ENCODE measurements around the gene ANKRD12. TPM values are rescaled to one million over a fixed set of nuclear protein-coding genes. Genes with fewer than 3 reads are reported as not detected.
"Not testable (repeated sequence)": the region's sequence is repeated elsewhere in the genome, so short reads cannot be mapped to it uniquely, and the experiment has no call there.

The ANKRD12 gene
- total RNA-seq, 1 experiment from 2014 or later = 16.8 TPM

GRCh38 chr18:9156604-9157249 lies 20.1 kb downstream of the ANKRD12 start:
- Histone ChIP-seq H4K20me1 (ENCODE audit: insufficient read depth, low read depth, low read length) (no peaks in the 10 kb centered on the region), H3K9me3 (ENCODE audit: low read length) (no peaks in the 10 kb centered on the region), H3K4me1 (ENCODE audit: low read length) (peaks cover 10% of the 10 kb centered on the region), H3K79me2 (ENCODE audit: low read length) (peaks cover 89% of the 10 kb centered on the region), H3K9me2 (replicated peaks; ENCODE audit: insufficient read depth, low read length) (no peaks in the 10 kb centered on the region), H3K27me3 (ENCODE audit: low read length) (no peaks in the 10 kb centered on the region), H3K4me2 (ENCODE audit: low read depth, low read length, poor library complexity, severe bottlenecking) (no peak overlapping the region), H2AFZ (ENCODE audit: low read length) (no peak overlapping the region), H3K9ac (ENCODE audit: low read length) (no peak overlapping the region), H3K27ac (ENCODE audit: low read length) (no peak overlapping the region), H3K36me3 (ENCODE audit: insufficient read depth, low read length) (no peaks in the 10 kb centered on the region), H3K4me3 (ENCODE audit: low read length) (no peak overlapping the region)
- DNase-seq = no peak

- no peaks in the 10 kb centered on the region for H3K27me3 ChIP-seq (ENCODE audit: low read length)
- peaks cover under 1% of the 10 kb centered on the region; the same call in 1 of the 2 replicates for H3K9me3 ChIP-seq (ENCODE audit: low read length)
- H3K27ac ChIP-seq (ENCODE audit: low read length) = no peak overlapping the region
- peaks cover 89% of the 10 kb centered on the region for H3K79me2 ChIP-seq (ENCODE audit: low read length)
- no peaks in the 10 kb centered on the region for H3K36me3 ChIP-seq (ENCODE audit: insufficient read depth, low read length)
- H3K4me2 ChIP-seq (ENCODE audit: low read depth, low read length, poor library complexity, severe bottlenecking) = no peak overlapping the region
- DNase-seq = no peak
- H4K20me1 ChIP-seq (ENCODE audit: insufficient read depth, low read depth, low read length) = no peaks in the 10 kb centered on the region
- no peak overlapping the region for H2AFZ ChIP-seq (ENCODE audit: low read length)
- no peaks in the 10 kb centered on the region for H3K9me2 ChIP-seq (replicated peaks; ENCODE audit: insufficient read depth, low read length)
- no peak overlapping the region for H3K9ac ChIP-seq (ENCODE audit: low read length)
- no peak overlapping the region for H3K4me3 ChIP-seq (ENCODE audit: low read length)
- peaks cover 4% of the 10 kb centered on the region; the same call in 1 of the 2 replicates for H3K4me1 ChIP-seq (ENCODE audit: low read length)
Measured at GRCh38 chr18:9157806-9158205, 21.2 kb downstream of the ANKRD12 start.

GRCh38 chr18:9160014-9160413 lies 23.4 kb downstream of the ANKRD12 start:
- no peaks in the 10 kb centered on the region for H3K27me3 ChIP-seq (ENCODE audit: low read length)
- peaks cover 16% of the 10 kb centered on the region for H3K9me3 ChIP-seq (ENCODE audit: low read length)
- peaks cover 89% of the 10 kb centered on the region for H3K79me2 ChIP-seq (ENCODE audit: low read length)
- DNase-seq = no peak
- H4K20me1 ChIP-seq (ENCODE audit: insufficient read depth, low read depth, low read length) = no peaks in the 10 kb centered on the region
- no peak overlapping the region for H3K4me3 ChIP-seq (ENCODE audit: low read length)
- no peak overlapping the region for H2AFZ ChIP-seq (ENCODE audit: low read length)
- H3K4me2 ChIP-seq (ENCODE audit: low read depth, low read length, poor library complexity, severe bottlenecking) = no peak overlapping the region
- H3K27ac ChIP-seq (ENCODE audit: low read length) = no peak overlapping the region
- H3K36me3 ChIP-seq (ENCODE audit: insufficient read depth, low read length) = no peaks in the 10 kb centered on the region
- no peaks in the 10 kb centered on the region for H3K9me2 ChIP-seq (replicated peaks; ENCODE audit: insufficient read depth, low read length)
- H3K4me1 ChIP-seq (ENCODE audit: low read length) = no peaks in the 10 kb centered on the region
- no peak overlapping the region for H3K9ac ChIP-seq (ENCODE audit: low read length)

- peaks cover 69% of the 10 kb centered on the region for H3K79me2 ChIP-seq (ENCODE audit: low read length)
- not testable (repeated sequence) for H3K4me3 ChIP-seq (ENCODE audit: low read length); H3K27ac ChIP-seq (ENCODE audit: low read length); H3K9ac ChIP-seq (ENCODE audit: low read length); DNase-seq; H3K4me1 ChIP-seq (ENCODE audit: low read length); H4K20me1 ChIP-seq (ENCODE audit: insufficient read depth, low read depth, low read length); H3K27me3 ChIP-seq (ENCODE audit: low read length); H2AFZ ChIP-seq (ENCODE audit: low read length); H3K36me3 ChIP-seq (ENCODE audit: insufficient read depth, low read length); H3K9me2 ChIP-seq (replicated peaks; ENCODE audit: insufficient read depth, low read length); H3K4me2 ChIP-seq (ENCODE audit: low read depth, low read length, poor library complexity, severe bottlenecking)
- H3K9me3 ChIP-seq (ENCODE audit: low read length) = peaks cover 16% of the 10 kb centered on the region
Measured at GRCh38 chr18:9162663-9163062, 26.1 kb downstream of the ANKRD12 start.

GRCh38 chr18:9164149-9164548 lies 27.6 kb downstream of the ANKRD12 start:
- H3K36me3 ChIP-seq (ENCODE audit: insufficient read depth, low read length); H3K4me3 ChIP-seq (ENCODE audit: low read length); H3K4me1 ChIP-seq (ENCODE audit: low read length); H3K4me2 ChIP-seq (ENCODE audit: low read depth, low read length, poor library complexity, severe bottlenecking); DNase-seq; H4K20me1 ChIP-seq (ENCODE audit: insufficient read depth, low read depth, low read length); H3K27ac ChIP-seq (ENCODE audit: low read length); H2AFZ ChIP-seq (ENCODE audit: low read length); H3K9ac ChIP-seq (ENCODE audit: low read length); H3K27me3 ChIP-seq (ENCODE audit: low read length); H3K9me2 ChIP-seq (replicated peaks; ENCODE audit: insufficient read depth, low read length): not testable (repeated sequence)
- Histone ChIP-seq H3K79me2 (ENCODE audit: low read length) (peaks cover 59% of the 10 kb centered on the region), H3K9me3 (ENCODE audit: low read length) (peaks cover 16% of the 10 kb centered on the region)

GRCh38 chr18:9165883-9166282 lies 29.3 kb downstream of the ANKRD12 start:
- not testable (repeated sequence) for H3K36me3 ChIP-seq (ENCODE audit: insufficient read depth, low read length); H3K4me2 ChIP-seq (ENCODE audit: low read depth, low read length, poor library complexity, severe bottlenecking); H3K27ac ChIP-seq (ENCODE audit: low read length); H3K9me2 ChIP-seq (replicated peaks; ENCODE audit: insufficient read depth, low read length); DNase-seq; H4K20me1 ChIP-seq (ENCODE audit: insufficient read depth, low read depth, low read length); H3K9ac ChIP-seq (ENCODE audit: low read length); H3K4me1 ChIP-seq (ENCODE audit: low read length); H3K27me3 ChIP-seq (ENCODE audit: low read length); H3K4me3 ChIP-seq (ENCODE audit: low read length); H2AFZ ChIP-seq (ENCODE audit: low read length)
- Histone ChIP-seq H3K79me2 (ENCODE audit: low read length) (peaks cover 51% of the 10 kb centered on the region), H3K9me3 (ENCODE audit: low read length) (peaks cover 16% of the 10 kb centered on the region)

GRCh38 chr18:9169515-9169914 lies 32.9 kb downstream of the ANKRD12 start:
- H3K9me2 ChIP-seq (replicated peaks; ENCODE audit: insufficient read depth, low read length); H3K4me1 ChIP-seq (ENCODE audit: low read length); H3K27ac ChIP-seq (ENCODE audit: low read length); H3K27me3 ChIP-seq (ENCODE audit: low read length); H3K4me2 ChIP-seq (ENCODE audit: low read depth, low read length, poor library complexity, severe bottlenecking); H3K4me3 ChIP-seq (ENCODE audit: low read length); H3K9ac ChIP-seq (ENCODE audit: low read length); H3K9me3 ChIP-seq (ENCODE audit: low read length); DNase-seq; H4K20me1 ChIP-seq (ENCODE audit: insufficient read depth, low read depth, low read length); H3K36me3 ChIP-seq (ENCODE audit: insufficient read depth, low read length); H2AFZ ChIP-seq (ENCODE audit: low read length): not testable (repeated sequence)
- H3K79me2 ChIP-seq (ENCODE audit: low read length) = peaks cover 53% of the 10 kb centered on the region

- not testable (repeated sequence) for H3K4me1 ChIP-seq (ENCODE audit: low read length); H3K9me2 ChIP-seq (replicated peaks; ENCODE audit: insufficient read depth, low read length); H3K36me3 ChIP-seq (ENCODE audit: insufficient read depth, low read length); H3K27me3 ChIP-seq (ENCODE audit: low read length); DNase-seq; H3K4me3 ChIP-seq (ENCODE audit: low read length); H3K9ac ChIP-seq (ENCODE audit: low read length); H2AFZ ChIP-seq (ENCODE audit: low read length); H3K9me3 ChIP-seq (ENCODE audit: low read length); H4K20me1 ChIP-seq (ENCODE audit: insufficient read depth, low read depth, low read length); H3K4me2 ChIP-seq (ENCODE audit: low read depth, low read length, poor library complexity, severe bottlenecking); H3K27ac ChIP-seq (ENCODE audit: low read length)
- H3K79me2 ChIP-seq (ENCODE audit: low read length) = peaks cover 65% of the 10 kb centered on the region
Measured at GRCh38 chr18:9171919-9172318, 35.3 kb downstream of the ANKRD12 start.
